Activated B cell treated with CpG ODN at 0.5 μM for 24 hours (primary cell): Measurements from ENCODE around the gene KCNMB4. TPM values are rescaled to one million over a fixed set of nuclear protein-coding genes. Genes with fewer than 3 reads are reported as not detected.

ENCODE experiments used
- ATAC-seq: fragments of 200-7000 bp; cut with Tn5 transposase; one replicate; pipeline ENCODE4 v1.10.0; 2021; ENCODE audit warnings: low read depth, mild to moderate bottlenecking, moderate library complexity
- CTCF ChIA-PET: fragments of 350-600 bp; sonication (Branson Sonifier 250); formaldehyde crosslinking; loops from one replicate; lab custom pipeline; 2021; ENCODE audit warnings: antibody characterized with exemption; lab: Charles Lee
- POLR2A ChIA-PET: fragments of 350-600 bp; sonication (Branson Sonifier 250); formaldehyde crosslinking; loops from one replicate; lab custom pipeline; 2021; ENCODE audit warnings: antibody characterized with exemption; lab: Charles Lee
- DNase-seq: peaks from one replicate; pipeline ENCODE4 v3.0.0; 2022
- H3K27ac Mint-ChIP-seq: one replicate; pipeline ENCODE4 v1.8.0; 2020; ENCODE audit warnings: mixed read lengths
- H3K27me3 Mint-ChIP-seq: one replicate; pipeline ENCODE4 v1.8.0; 2021; ENCODE audit warnings: mixed read lengths
- H3K36me3 Mint-ChIP-seq: one replicate; pipeline ENCODE4 v1.8.0; 2021; ENCODE audit warnings: low read depth, mixed read lengths
- H3K4me1 Mint-ChIP-seq: one replicate; pipeline ENCODE4 v1.8.0; 2021; ENCODE audit warnings: mixed read lengths
- H3K4me3 Mint-ChIP-seq: one replicate; pipeline ENCODE4 v1.8.0; 2020; ENCODE audit warnings: mild to moderate bottlenecking, mixed read lengths
- H3K9me3 Mint-ChIP-seq: one replicate; pipeline ENCODE4 v1.8.0; 2020; ENCODE audit warnings: mixed read lengths
- intact Hi-C: fragments of 100-400 bp; cut with micrococcal nuclease; formaldehyde crosslinking; loops from one replicate; pipeline ENCODE4 v1.15.1; 2024
- total RNA-seq: library from RNA; stranded (reverse); gene quantifications from 2 replicates; pipeline ENCODE4 v1.2.3, GENCODE V29; 2022
- TF ChIP-seq, protein P1 (sequence below): fragments of 200-600 bp; IDR thresholded peaks from one replicate; pipeline ENCODE4 v1.8.0; 2022; ENCODE audit warnings: antibody characterized with exemption, mild to moderate bottlenecking

Gene KCNMB4
- total RNA-seq, 1 donor from 2014 or later: 0.86 TPM

DNA sequence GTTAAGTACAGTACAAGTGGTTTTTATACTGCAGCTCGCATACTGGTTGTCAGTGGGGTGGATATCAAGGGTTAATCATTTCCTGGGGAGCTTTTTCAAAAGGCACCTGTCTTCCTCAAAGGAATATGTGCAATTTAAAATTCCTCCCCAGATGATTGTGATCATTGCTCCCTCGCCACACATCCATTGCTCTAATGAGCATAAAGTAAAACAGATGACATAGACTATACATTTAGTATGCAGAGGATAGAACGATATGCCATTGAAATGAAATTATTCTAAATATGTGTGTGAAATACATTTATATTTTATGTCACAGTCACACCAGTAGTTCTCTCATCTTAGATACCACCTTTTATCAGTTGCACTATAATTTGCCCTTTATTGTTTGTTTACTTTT, 36.4 kb upstream of the KCNMB4 start:
- ChIA-PET POLR2A (no interaction called here), CTCF (no interaction called here)
- ATAC-seq: no peak
- TF ChIP-seq, protein P1, sequence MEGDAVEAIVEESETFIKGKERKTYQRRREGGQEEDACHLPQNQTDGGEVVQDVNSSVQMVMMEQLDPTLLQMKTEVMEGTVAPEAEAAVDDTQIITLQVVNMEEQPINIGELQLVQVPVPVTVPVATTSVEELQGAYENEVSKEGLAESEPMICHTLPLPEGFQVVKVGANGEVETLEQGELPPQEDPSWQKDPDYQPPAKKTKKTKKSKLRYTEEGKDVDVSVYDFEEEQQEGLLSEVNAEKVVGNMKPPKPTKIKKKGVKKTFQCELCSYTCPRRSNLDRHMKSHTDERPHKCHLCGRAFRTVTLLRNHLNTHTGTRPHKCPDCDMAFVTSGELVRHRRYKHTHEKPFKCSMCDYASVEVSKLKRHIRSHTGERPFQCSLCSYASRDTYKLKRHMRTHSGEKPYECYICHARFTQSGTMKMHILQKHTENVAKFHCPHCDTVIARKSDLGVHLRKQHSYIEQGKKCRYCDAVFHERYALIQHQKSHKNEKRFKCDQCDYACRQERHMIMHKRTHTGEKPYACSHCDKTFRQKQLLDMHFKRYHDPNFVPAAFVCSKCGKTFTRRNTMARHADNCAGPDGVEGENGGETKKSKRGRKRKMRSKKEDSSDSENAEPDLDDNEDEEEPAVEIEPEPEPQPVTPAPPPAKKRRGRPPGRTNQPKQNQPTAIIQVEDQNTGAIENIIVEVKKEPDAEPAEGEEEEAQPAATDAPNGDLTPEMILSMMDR: no peak
- Mint-ChIP-seq H3K4me1 (no peaks in the 10 kb centered on the region), H3K27ac (no peak overlapping the region), H3K36me3 (peaks cover 42% of the 10 kb centered on the region), H3K27me3 (no peaks in the 10 kb centered on the region), H3K9me3 (no peaks in the 10 kb centered on the region), H3K4me3 (no peak overlapping the region)
- DNase-seq: no peak
- intact Hi-C loops: no loop called here

DNA sequence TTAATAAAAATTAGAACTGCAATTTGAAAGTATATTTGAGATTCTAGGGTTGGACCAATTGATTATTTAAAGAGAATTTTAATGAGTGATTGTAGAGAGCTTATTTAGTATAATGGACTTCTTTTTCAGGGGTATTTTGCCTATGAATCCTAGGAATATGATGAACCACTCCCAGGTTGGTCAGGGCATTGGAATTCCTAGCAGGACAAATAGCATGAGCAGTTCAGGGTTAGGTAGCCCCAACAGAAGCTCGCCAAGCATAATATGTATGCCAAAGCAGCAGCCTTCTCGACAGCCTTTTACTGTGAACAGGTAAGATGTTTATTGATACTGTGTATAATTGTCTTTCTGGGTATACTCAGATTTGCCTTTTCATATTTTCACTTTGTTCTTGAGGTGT, 35.9 kb upstream of the KCNMB4 start:
- Mint-ChIP-seq H3K36me3 (peaks cover 42% of the 10 kb centered on the region), H3K4me1 (no peaks in the 10 kb centered on the region), H3K4me3 (no peak overlapping the region), H3K27ac (no peak overlapping the region), H3K27me3 (no peaks in the 10 kb centered on the region), H3K9me3 (no peaks in the 10 kb centered on the region)
- TF ChIP-seq, protein P1: no peak
- POLR2A ChIA-PET: no interaction called here
- intact Hi-C loops: no loop called here
- ATAC-seq (no peak), DNase-seq (no peak)
- CTCF ChIA-PET: no interaction called here

DNA sequence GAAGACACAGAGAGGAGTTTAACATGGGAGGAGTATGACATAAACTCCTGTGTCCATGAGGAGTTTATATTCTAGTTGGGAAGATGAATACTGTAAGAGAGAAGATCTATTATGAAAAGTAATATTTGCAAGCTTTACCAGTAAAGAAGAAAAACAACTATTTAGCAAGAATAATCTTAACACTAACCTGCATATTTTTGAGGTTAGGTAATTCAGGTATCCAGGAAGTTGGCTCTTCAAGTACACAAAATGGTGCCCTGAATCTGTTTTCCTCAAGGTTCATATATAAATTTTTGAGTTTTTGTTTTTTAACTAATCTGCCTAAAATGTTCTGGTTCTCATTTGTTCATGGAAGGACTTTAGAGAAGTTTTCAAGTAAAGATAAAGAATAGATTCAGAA, 33.9 kb upstream of the KCNMB4 start:
- no peak for DNase-seq
- no peak for ATAC-seq
- H3K36me3 Mint-ChIP-seq: peaks cover 53% of the 10 kb centered on the region
- intact Hi-C loops: no loop called here
- CTCF ChIA-PET: no interaction called here
- H3K9me3 Mint-ChIP-seq: no peaks in the 10 kb centered on the region
- no peak overlapping the region for H3K27ac Mint-ChIP-seq
- TF ChIP-seq, protein P1: no peak
- no peak overlapping the region for H3K4me3 Mint-ChIP-seq
- no peaks in the 10 kb centered on the region for H3K4me1 Mint-ChIP-seq
- H3K27me3 Mint-ChIP-seq: no peaks in the 10 kb centered on the region
- POLR2A ChIA-PET: no interaction called here

DNA sequence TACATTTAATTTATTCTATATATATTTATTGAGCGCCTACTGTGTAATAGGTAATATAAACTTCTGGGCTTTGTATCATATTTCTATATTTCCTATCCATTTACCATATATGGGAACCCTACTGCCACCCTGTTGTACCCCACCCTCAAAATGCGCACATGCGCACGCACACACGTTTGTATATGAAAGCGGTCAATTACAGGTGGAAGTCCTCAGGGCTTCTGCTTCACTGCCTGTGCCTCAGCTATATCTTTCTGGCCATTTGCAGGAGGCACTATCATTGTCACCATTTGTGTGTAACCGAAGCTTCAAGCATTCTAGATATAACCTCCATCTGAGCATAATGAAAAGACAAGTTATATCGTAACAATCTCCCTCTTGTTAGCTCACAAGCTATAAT, 31.3 kb upstream of the KCNMB4 start:
- ChIA-PET CTCF (no interaction called here), POLR2A (interaction anchor here (0.6 kb wide), 1 partner anchor 15 kb away, joined by 3 read pairs; no protein-coding TSS in a partner anchor)
- Mint-ChIP-seq H3K27ac (no peak overlapping the region), H3K27me3 (no peaks in the 10 kb centered on the region), H3K4me3 (no peak overlapping the region), H3K4me1 (no peaks in the 10 kb centered on the region), H3K9me3 (no peaks in the 10 kb centered on the region), H3K36me3 (peaks cover 57% of the 10 kb centered on the region)
- TF ChIP-seq, protein P1: no peak
- intact Hi-C loops: no loop called here
- ATAC-seq (no peak), DNase-seq (no peak)

DNA sequence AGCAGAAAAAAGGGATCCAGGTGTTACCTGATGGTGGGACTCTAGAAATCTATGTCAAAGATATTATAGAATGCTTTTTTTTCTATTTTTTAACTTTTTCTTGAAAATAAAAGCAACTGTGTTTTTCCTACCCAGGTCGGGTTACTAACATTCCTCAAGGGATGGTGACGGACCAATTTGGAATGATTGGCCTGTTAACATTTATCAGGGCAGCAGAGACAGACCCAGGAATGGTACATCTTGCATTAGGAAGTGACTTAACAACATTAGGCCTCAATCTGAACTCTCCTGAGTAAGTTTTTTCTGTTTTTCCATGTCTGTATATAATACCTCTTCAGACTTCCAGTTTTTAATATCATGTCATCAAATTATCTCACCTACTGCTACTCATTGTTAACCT, 27.6 kb upstream of the KCNMB4 start:
- H3K27me3 Mint-ChIP-seq: no peaks in the 10 kb centered on the region
- H3K4me1 Mint-ChIP-seq: no peaks in the 10 kb centered on the region
- H3K4me3 Mint-ChIP-seq: no peak overlapping the region
- CTCF ChIA-PET: no interaction called here
- H3K36me3 Mint-ChIP-seq: peaks cover 75% of the 10 kb centered on the region
- ATAC-seq: no peak
- TF ChIP-seq, protein P1: no peak
- no peak for DNase-seq
- POLR2A ChIA-PET: no interaction called here
- intact Hi-C loops: no loop called here
- no peak overlapping the region for H3K27ac Mint-ChIP-seq
- H3K9me3 Mint-ChIP-seq: no peaks in the 10 kb centered on the region
